GM23248 (cell line): Measurements from ENCODE around the gene NCL. TPM values are rescaled to one million over a fixed set of nuclear protein-coding genes. Genes with fewer than 3 reads are reported as not detected.
A peak's percentile ranks its signal among the peaks of the same experiment; 100 is the strongest.

Experiments used
- DNase-seq: peaks from one replicate; pipeline ENCODE4 v3.0.0-alpha.2; 2015
- H2AFZ ChIP-seq: fragments of 200-600 bp; sonication (generic); 2 replicates; pipeline ENCODE4 v1.6.1; 2016; ENCODE audit warnings: antibody characterized with exemption
- H3F3A ChIP-seq: fragments of 200-600 bp; sonication (generic); 2 replicates; pipeline ENCODE4 v1.6.1; 2016; ENCODE audit warnings: mild to moderate bottlenecking, antibody characterized with exemption, mixed run types; ENCODE audit not compliant: insufficient read depth
- H3K27ac ChIP-seq: fragments of 200-600 bp; sonication (generic); 2 replicates; pipeline ENCODE4 v1.5.1; 2016; ENCODE audit warnings: mild to moderate bottlenecking
- H3K27me3 ChIP-seq: fragments of 200-600 bp; sonication (generic); replicated peaks from 2 replicates; pipeline ENCODE4 v1.6.1; 2016; ENCODE audit warnings: mild to moderate bottlenecking; ENCODE audit not compliant: insufficient read depth
- H3K36me3 ChIP-seq: fragments of 200-600 bp; sonication (generic); 2 replicates; pipeline ENCODE4 v1.6.1; 2016; ENCODE audit warnings: low read depth, mild to moderate bottlenecking
- H3K4me1 ChIP-seq: fragments of 200-600 bp; sonication (generic); 2 replicates; pipeline ENCODE4 v1.6.1; 2016; ENCODE audit warnings: mild to moderate bottlenecking; ENCODE audit not compliant: insufficient read depth
- H3K4me2 ChIP-seq: fragments of 200-600 bp; sonication (generic); one replicate; pipeline ENCODE4 v1.6.1; 2016; ENCODE audit warnings: mild to moderate bottlenecking; ENCODE audit not compliant: unreplicated experiment
- H3K4me3 ChIP-seq: fragments of 200-600 bp; sonication (generic); 2 replicates; pipeline ENCODE4 v1.5.1; 2016; ENCODE audit warnings: mild to moderate bottlenecking
- H3K79me2 ChIP-seq: fragments of 200-600 bp; sonication (generic); 2 replicates; pipeline ENCODE4 v1.6.1; 2016; ENCODE audit warnings: mild to moderate bottlenecking; ENCODE audit not compliant: insufficient read depth
- H3K9ac ChIP-seq: fragments of 200-600 bp; sonication (generic); 2 replicates; pipeline ENCODE4 v1.6.1; 2016; ENCODE audit warnings: mild to moderate bottlenecking
- H3K9me2 ChIP-seq: fragments of 200-600 bp; sonication (generic); 2 replicates; pipeline ENCODE4 v1.6.1; 2016; ENCODE audit warnings: mixed run types, mild to moderate bottlenecking, moderate library complexity; ENCODE audit not compliant: insufficient read depth
- H3K9me3 ChIP-seq: fragments of 200-600 bp; sonication (generic); one replicate; pipeline ENCODE4 v1.6.1; 2017; ENCODE audit warnings: low read depth
- H4K20me1 ChIP-seq: fragments of 200-600 bp; sonication (generic); 2 replicates; pipeline ENCODE4 v1.6.0; 2016; ENCODE audit not compliant: insufficient read depth
- EZH2 ChIP-seq: fragments of 200-600 bp; sonication (generic); IDR thresholded peaks from 2 replicates; pipeline ENCODE4 v1.6.1; 2018; ENCODE audit warnings: antibody characterized with exemption, mild to moderate bottlenecking; ENCODE audit not compliant: insufficient read depth, poor library complexity, severe bottlenecking
- EZH2phosphoT487 ChIP-seq: fragments of 200-600 bp; sonication (generic); IDR thresholded peaks from 2 replicates; pipeline ENCODE4 v1.6.1; 2018; ENCODE audit warnings: antibody characterized with exemption, moderate library complexity, mild to moderate bottlenecking, low read depth; ENCODE audit not compliant: insufficient read depth
- WGBS, 2 experiments: methylation state at CpG; one replicate each; pipeline ENCODE4 v1.1.6; 2015 to 2017; ENCODE audit warnings: low lambda C conversion rate in 2 of 2, low coverage in 1 of 2; ENCODE audit errors: missing lambda C conversion rate in 2 of 2; 5-methylcytosine and 5-hydroxymethylcytosine counted together
- in situ Hi-C: fragments of 300-500 bp; cut with MboI; formaldehyde crosslinking; loops from 2 replicates; pipeline ENCODE4 v1.15.0; 2020
- polyA plus RNA-seq: library from polyadenylated mRNA; unstranded; fragments of >200 nt; fragmentation: Nextera tagmentation; extraction: Ambion mirVana; gene quantifications from 2 replicates; pipeline ENCODE4 v1.2.1, GENCODE V29; 2016
- total RNA-seq: library from RNA; depleted of rRNA; stranded (reverse); fragments of >200 nt; shearing (Covaris generic); gene quantifications from 2 replicates; pipeline ENCODE4 v1.2.3, GENCODE V29; 2014

Gene NCL
- total and polyA plus RNA-seq, 2 experiments from 2014 or later, result 147 to 412 TPM

GRCh38 chr2:231488331-231488730, 24.0 kb upstream of the NCL start:
- WGBS, 2 experiments, result 86% methylated on average over 5 of the region's 5 CpGs

GRCh38 chr2:231486851-231487596, 22.7 kb upstream of the NCL start:
- in situ Hi-C loops, result no loop called here
- 87 to 88% methylated on average over 6 of the region's 6 CpGs for WGBS, 2 experiments

More at GRCh38 chr2:231488331-231488730, 24.0 kb upstream of the NCL start:
- Histone ChIP-seq H3F3A (no peaks in the 10 kb centered on the region), H3K9me3 (no peaks in the 10 kb centered on the region), H2AFZ (no peak overlapping the region), H3K4me1 (no peaks in the 10 kb centered on the region), H3K4me3 (no peak overlapping the region), H3K27ac (no peak overlapping the region), H3K9me2 (no peaks in the 10 kb centered on the region), H3K9ac (no peak overlapping the region), H3K4me2 (no peak overlapping the region), H4K20me1 (no peaks in the 10 kb centered on the region), H3K79me2 (no peaks in the 10 kb centered on the region), H3K36me3 (no peaks in the 10 kb centered on the region), H3K27me3 (no peaks in the 10 kb centered on the region)
- in situ Hi-C loops, result no loop called here
- DNase-seq, result no peak
- TF ChIP-seq EZH2phosphoT487 (no peak), EZH2 (no peak)

GRCh38 chr2:231483398-231484329, 19.4 kb upstream of the NCL start:
- peak overlapping the region; percentile 78 for H3K9ac ChIP-seq
- H3K79me2 ChIP-seq, result no peaks in the 10 kb centered on the region
- peak overlapping the region; percentile 65 for H3K4me2 ChIP-seq
- H2AFZ ChIP-seq, result peak overlapping the region; percentile 90
- in situ Hi-C loops, result no loop called here
- no peaks in the 10 kb centered on the region for H4K20me1 ChIP-seq
- peak overlapping the region; percentile 33 for H3K27ac ChIP-seq
- TF ChIP-seq EZH2 (no peak), EZH2phosphoT487 (no peak)
- H3K9me2 ChIP-seq, result no peaks in the 10 kb centered on the region
- H3K4me3 ChIP-seq, result peak overlapping the region; percentile 67
- WGBS, 2 experiments, result 34 to 38% methylated on average over 37 to 64 of the region's 65 CpGs
- no peaks in the 10 kb centered on the region for H3K4me1 ChIP-seq
- no peaks in the 10 kb centered on the region for H3F3A ChIP-seq
- H3K36me3 ChIP-seq, result no peaks in the 10 kb centered on the region
- no peaks in the 10 kb centered on the region for H3K9me3 ChIP-seq
- H3K27me3 ChIP-seq, result no peaks in the 10 kb centered on the region
- peak; percentile 62 for DNase-seq

More at GRCh38 chr2:231486851-231487596, 22.7 kb upstream of the NCL start:
- no peak overlapping the region for H2AFZ ChIP-seq
- no peaks in the 10 kb centered on the region for H3K4me1 ChIP-seq
- H3K27ac ChIP-seq, result no peak overlapping the region
- no peaks in the 10 kb centered on the region for H3K9me2 ChIP-seq
- DNase-seq, result no peak
- no peaks in the 10 kb centered on the region for H3F3A ChIP-seq
- no peaks in the 10 kb centered on the region for H3K9me3 ChIP-seq
- H3K79me2 ChIP-seq, result no peaks in the 10 kb centered on the region
- no peaks in the 10 kb centered on the region for H3K27me3 ChIP-seq
- no peaks in the 10 kb centered on the region for H4K20me1 ChIP-seq
- H3K36me3 ChIP-seq, result no peaks in the 10 kb centered on the region
- H3K9ac ChIP-seq, result no peak overlapping the region
- no peak overlapping the region for H3K4me2 ChIP-seq
- H3K4me3 ChIP-seq, result no peak overlapping the region
- no peak for TF ChIP-seq EZH2
- no peak for TF ChIP-seq EZH2phosphoT487

- Histone ChIP-seq H3K4me2 (peak overlapping the region; percentile 65), H3F3A (no peaks in the 10 kb centered on the region), H3K9ac (peak overlapping the region; percentile 78), H3K4me3 (peak overlapping the region; percentile 67), H4K20me1 (no peaks in the 10 kb centered on the region), H2AFZ (peak overlapping the region; percentile 90), H3K4me1 (no peaks in the 10 kb centered on the region), H3K36me3 (no peaks in the 10 kb centered on the region), H3K27ac (peak overlapping the region; percentile 33), H3K79me2 (no peaks in the 10 kb centered on the region), H3K9me3 (no peaks in the 10 kb centered on the region), H3K27me3 (no peaks in the 10 kb centered on the region), H3K9me2 (no peaks in the 10 kb centered on the region)
- peak; percentile 88 for DNase-seq
- WGBS, 2 experiments, result 15 to 16% methylated on average over 29 to 34 of the region's 36 CpGs
- in situ Hi-C loops, result no loop called here
- TF ChIP-seq EZH2phosphoT487 (no peak), EZH2 (no peak)
These were observed 18.6 kb upstream of the NCL start for GRCh38 chr2:231482806-231483391.
